Stomach smooth muscle (tissue), 2 donors: ENCODE results near the gene CXCR3.
"Not testable (repeated sequence)": the region's sequence is repeated elsewhere in the genome, so short reads cannot be mapped to it uniquely, and the experiment has no call there.

Experiments
- H3K27ac ChIP-seq: one replicate; pipeline ENCODE4 v1.7.0; 2013; ENCODE audit warnings: mild to moderate bottlenecking, low read length, inconsistent platforms
- H3K27me3 ChIP-seq, 2 donors: one replicate each; pipeline ENCODE4 v1.7.0; 2013; ENCODE audit warnings: low read length in 2 of 2; ENCODE audit not compliant: insufficient read depth in 2 of 2, control insufficient read depth in 1 of 2
- H3K36me3 ChIP-seq, 2 donors: one replicate each; pipeline ENCODE4 v1.7.0; 2013; ENCODE audit warnings: low read length in 2 of 2; ENCODE audit not compliant: control insufficient read depth in 2 of 2, insufficient read depth in 2 of 2
- H3K4me1 ChIP-seq: one replicate; pipeline ENCODE4 v1.7.0; 2013; ENCODE audit warnings: low read length; ENCODE audit not compliant: control insufficient read depth, insufficient read depth
- H3K4me3 ChIP-seq, 2 donors: one replicate each; pipeline ENCODE4 v1.7.0; 2013; ENCODE audit warnings: low read length in 2 of 2
- H3K9ac ChIP-seq, 2 donors: one replicate each; pipeline ENCODE4 v1.7.0; 2013; ENCODE audit warnings: low read length in 2 of 2, mild to moderate bottlenecking in 1 of 2
- H3K9me3 ChIP-seq, 2 donors: one replicate each; pipeline ENCODE4 v1.7.0; 2013; ENCODE audit warnings: low read length in 2 of 2; ENCODE audit not compliant: control insufficient read depth in 2 of 2
- donor health status: healthy.
- donor health status: Pancreatic carcinoma.

The CXCR3 gene

DNA sequence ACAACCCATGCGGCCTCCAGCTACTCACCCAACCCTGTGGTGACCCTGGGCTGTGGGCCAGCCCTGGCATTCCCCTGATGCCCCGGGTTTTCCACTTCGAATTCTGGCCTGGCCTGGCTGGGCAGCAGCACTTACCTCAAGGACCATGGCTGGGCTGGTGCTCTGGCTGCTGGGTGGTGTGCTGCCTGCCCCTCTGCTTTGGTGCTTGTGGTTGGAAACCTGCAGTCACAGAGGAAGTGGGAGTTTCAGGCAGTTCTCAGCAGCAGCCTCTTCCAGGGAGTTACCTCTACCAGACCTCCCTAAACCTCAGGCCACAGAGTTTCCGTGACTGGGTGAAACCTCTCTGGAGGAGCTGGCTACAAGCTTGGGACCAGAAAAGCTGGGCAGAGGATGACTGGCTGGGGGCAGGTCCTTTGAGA lies at the start of gene CXCR3:
CXCR3 (minus strand) TSS at position 209 of the 419 bp plus-strand sequence; CDS start at position 147, 62 bp downstream.
- H3K27ac ChIP-seq: no peak within 1 kb of the TSS
- H3K9ac ChIP-seq: no peak within 1 kb of the TSS
- H3K4me3 ChIP-seq: no peak within 1 kb of the TSS

DNA sequence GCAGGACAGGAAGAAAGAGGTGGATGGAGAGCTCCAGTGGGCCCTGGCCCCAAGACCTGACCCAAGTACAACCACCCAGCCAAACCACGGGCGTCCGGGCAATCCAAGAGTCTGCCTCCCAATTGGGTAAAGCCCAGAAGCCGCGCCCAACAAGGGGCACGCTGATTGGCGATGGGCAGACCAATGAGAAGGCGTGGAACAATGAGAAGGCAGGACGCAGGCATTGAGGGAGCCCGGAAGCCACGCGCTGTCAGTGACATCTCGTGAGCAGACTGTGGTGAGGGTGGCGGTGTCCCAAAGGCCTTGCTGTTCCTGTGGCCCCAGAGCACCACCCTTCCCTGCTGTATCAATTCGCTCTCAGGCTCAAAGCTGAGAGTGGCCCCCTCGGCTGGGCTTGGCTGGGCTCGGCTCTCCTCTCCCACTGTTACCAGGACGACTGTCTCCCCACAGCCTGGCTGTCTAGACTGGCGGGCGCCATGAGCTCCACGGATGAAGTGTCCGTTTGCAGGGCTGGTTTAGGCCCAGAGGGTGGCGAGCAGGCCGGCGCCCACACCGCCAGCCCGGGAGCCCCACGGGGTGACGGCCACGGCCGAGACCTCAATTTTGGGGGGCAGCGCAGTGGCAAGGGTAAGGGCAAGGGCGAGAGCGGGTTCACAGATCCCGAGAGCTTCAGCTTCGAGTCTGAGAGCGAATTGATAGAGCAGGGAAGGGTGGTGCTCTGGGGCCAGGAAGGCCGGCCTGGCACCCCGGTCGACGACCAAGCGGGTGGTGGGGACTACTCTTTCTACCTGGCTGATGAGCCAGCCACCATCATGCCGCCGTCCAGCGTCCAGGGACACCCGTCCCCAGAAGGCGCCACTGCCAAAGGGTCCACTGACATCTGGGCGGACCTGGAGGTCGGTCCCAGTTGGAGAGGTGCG lies 49.3 kb upstream of the CXCR3 start, which contains the start of gene LOC101059915:
LOC101059915 (plus strand) TSS at position 219 of the 920 bp plus-strand sequence.
- Histone ChIP-seq H3K36me3 (no peaks in the 10 kb centered on the region), H3K9me3 (no peaks in the 10 kb centered on the region), H3K27ac (no peak within 1 kb of the TSS), H3K9ac (no peak within 1 kb of the TSS), H3K4me1 (no peaks in the 10 kb centered on the region), H3K27me3 (peaks cover 0 to 14% of the 10 kb centered on the region in 2 donors), H3K4me3 (no peak within 1 kb of the TSS)

More for the DNA sequence above, at the start of gene CXCR3:
- peaks cover 16% of the 10 kb centered on the region for H3K4me1 ChIP-seq
- no peaks in the 10 kb centered on the region for H3K9me3 ChIP-seq
- peaks cover 0 to 4% of the 10 kb centered on the region in 2 donors for H3K36me3 ChIP-seq
- H3K27me3 ChIP-seq: peaks cover 0 to 10% of the 10 kb centered on the region in 2 donors

- H3K9ac ChIP-seq: no peak overlapping the region
- H3K36me3 ChIP-seq: no peaks in the 10 kb centered on the region
- no peaks in the 10 kb centered on the region for H3K4me1 ChIP-seq
- no peak overlapping the region for H3K27ac ChIP-seq
- H3K27me3 ChIP-seq: peaks cover 0 to 13% of the 10 kb centered on the region in 2 donors
- no peaks in the 10 kb centered on the region for H3K9me3 ChIP-seq
- no peak overlapping the region for H3K4me3 ChIP-seq
These were observed 48.2 kb upstream of the CXCR3 start for GRCh38 chrX:71666240-71667223.

- no peaks in the 10 kb centered on the region for H3K36me3 ChIP-seq
These were observed 47.4 kb upstream of the CXCR3 start for GRCh38 chrX:71665747-71666146.

DNA sequence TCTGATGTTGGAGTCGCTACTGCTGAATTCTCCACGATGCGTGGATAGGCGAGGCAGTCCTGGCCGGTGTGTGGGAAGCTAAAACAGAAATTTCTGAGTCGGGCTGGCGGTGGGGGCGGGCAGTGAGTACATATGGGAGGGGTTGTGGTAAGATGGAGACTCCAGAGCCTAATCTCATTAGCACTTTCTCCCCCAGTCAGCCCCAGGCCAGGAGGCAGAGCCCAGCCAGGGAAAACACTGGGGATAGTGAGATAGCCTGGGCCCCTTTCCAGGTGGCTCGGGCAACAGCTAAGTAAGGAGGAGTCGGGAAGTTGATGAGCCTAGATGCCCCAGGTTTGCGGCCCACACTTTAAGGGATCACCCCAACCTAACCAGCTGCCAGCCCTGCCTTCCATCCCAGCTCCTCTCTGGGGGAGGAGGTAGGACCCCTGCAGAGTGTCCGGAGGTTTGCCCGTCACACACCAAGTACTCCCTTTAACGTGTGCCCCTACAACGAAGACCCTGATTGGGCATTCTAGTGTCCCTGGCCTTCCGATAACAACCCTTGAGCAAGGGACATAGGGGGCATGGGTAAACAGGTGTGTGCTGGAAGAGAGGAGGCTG lies 46.7 kb upstream of the CXCR3 start:
- H3K9me3 ChIP-seq: no peaks in the 10 kb centered on the region
- no peak overlapping the region for H3K4me3 ChIP-seq
- H3K4me1 ChIP-seq: no peaks in the 10 kb centered on the region
- no peaks in the 10 kb centered on the region for H3K36me3 ChIP-seq
- no peak overlapping the region for H3K27ac ChIP-seq
- no peak overlapping the region for H3K9ac ChIP-seq
- peaks cover 0 to 15% of the 10 kb centered on the region in 2 donors for H3K27me3 ChIP-seq

More at GRCh38 chrX:71665747-71666146, 47.4 kb upstream of the CXCR3 start:
- H3K4me3 ChIP-seq: no peak overlapping the region
- H3K9ac ChIP-seq: no peak overlapping the region
- H3K27me3 ChIP-seq: peaks cover 0 to 17% of the 10 kb centered on the region in 2 donors
- no peaks in the 10 kb centered on the region for H3K4me1 ChIP-seq
- no peak overlapping the region for H3K27ac ChIP-seq
- H3K9me3 ChIP-seq: no peaks in the 10 kb centered on the region

- not testable (repeated sequence) for H3K4me3 ChIP-seq, H3K9me3 ChIP-seq, H3K4me1 ChIP-seq, H3K9ac ChIP-seq, H3K36me3 ChIP-seq, H3K27ac ChIP-seq
- peaks cover 0 to 15% of the 10 kb centered on the region in 2 donors for H3K27me3 ChIP-seq
These were observed 45.9 kb upstream of the CXCR3 start for GRCh38 chrX:71664202-71664601.

GRCh38 chrX:71663238-71663637 lies 44.9 kb upstream of the CXCR3 start:
- H3K9ac ChIP-seq, H3K36me3 ChIP-seq, H3K4me1 ChIP-seq, H3K27ac ChIP-seq, H3K9me3 ChIP-seq, H3K4me3 ChIP-seq: not testable (repeated sequence)
- H3K27me3 ChIP-seq: peaks cover 0 to 13% of the 10 kb centered on the region in 2 donors

DNA sequence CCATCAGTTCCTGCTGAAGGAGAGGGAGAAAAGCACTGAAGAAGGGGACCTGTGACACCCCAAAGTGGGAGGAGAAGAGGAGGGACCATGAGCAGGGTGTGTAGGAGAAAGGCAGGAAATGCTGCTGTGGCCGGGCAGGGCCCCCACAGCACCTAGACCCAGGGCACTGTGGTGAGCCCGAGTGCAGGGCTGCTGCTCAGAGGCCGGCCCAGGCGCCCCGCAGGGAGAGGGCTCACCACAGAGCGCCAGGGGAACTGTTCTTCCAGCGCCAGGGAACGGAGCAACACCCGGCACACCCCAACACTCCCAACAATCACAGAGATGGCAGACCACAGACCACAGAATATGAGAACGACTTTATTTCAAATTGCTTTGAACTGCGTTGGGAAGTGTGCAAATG lies 44.3 kb upstream of the CXCR3 start:
- H3K9ac ChIP-seq, H3K27ac ChIP-seq, H3K9me3 ChIP-seq, H3K4me1 ChIP-seq, H3K36me3 ChIP-seq, H3K4me3 ChIP-seq: not testable (repeated sequence)
- H3K27me3 ChIP-seq: peaks cover 0 to 13% of the 10 kb centered on the region in 2 donors

DNA sequence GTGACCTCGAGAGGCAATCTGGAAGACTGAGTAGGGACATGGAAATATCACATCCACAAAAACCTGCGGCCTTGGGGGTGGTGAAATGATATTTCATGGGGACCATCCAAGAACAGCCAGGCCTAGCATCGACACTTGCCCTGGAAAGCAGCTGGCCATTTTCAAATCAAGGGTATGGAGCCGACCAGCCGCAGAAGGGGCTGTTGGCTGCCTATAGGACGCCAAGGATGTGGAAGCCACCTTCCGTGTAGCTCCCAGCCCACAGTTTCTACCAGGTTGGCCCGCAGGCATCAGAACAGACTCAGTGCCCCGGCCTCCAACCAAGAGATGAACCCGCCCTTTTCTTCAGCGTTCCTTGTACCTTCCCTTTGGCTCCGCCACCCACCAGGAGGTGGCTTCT lies 43.6 kb upstream of the CXCR3 start:
- H3K4me3 ChIP-seq: no peak overlapping the region
- H3K27me3 ChIP-seq: peaks cover 0 to 13% of the 10 kb centered on the region in 2 donors
- no peak overlapping the region for H3K9ac ChIP-seq
- H3K4me1 ChIP-seq: no peaks in the 10 kb centered on the region
- no peak overlapping the region for H3K27ac ChIP-seq
- H3K9me3 ChIP-seq: no peaks in the 10 kb centered on the region
- no peaks in the 10 kb centered on the region for H3K36me3 ChIP-seq
